GM21619 (cell line): ENCODE results near the gene SEC11C.

Source experiments
- ATAC-seq: cut with Tn5 transposase; IDR thresholded peaks from one replicate; pipeline ENCODE4 v1.9.1; 2021; ENCODE audit not compliant: unreplicated experiment

Gene SEC11C

DNA sequence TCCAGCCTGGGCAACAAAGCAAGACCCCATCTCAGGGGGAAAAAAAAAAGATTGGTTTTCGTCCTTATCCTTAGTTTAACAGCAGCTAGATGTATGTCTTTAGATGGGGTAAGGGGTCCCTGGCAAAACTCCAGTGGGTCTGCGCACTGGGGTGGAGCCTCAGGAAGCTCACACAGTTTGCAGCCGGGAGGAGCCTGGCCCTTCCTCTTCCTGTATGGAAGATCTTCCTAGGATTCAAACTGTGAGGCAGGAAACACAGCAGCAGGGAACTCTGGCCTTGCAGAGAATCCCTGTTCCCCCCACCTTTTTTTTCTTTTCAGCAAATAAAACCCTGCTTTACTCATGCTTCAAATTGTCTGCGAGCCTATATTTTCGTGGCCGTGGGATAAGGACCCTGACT lies 67.8 kb downstream of the SEC11C start:
- ATAC-seq = no peak
